ENCODE measurements around the gene MET. TPM values are rescaled to one million over a fixed set of nuclear protein-coding genes. Genes with fewer than 3 reads are reported as not detected.
"Not testable (repeated sequence)": the region's sequence is repeated elsewhere in the genome, so short reads cannot be mapped to it uniquely, and the experiment has no call there.

Gene MET
- total RNA-seq, 1 donor from 2014 or later = 15.2 TPM

DNA sequence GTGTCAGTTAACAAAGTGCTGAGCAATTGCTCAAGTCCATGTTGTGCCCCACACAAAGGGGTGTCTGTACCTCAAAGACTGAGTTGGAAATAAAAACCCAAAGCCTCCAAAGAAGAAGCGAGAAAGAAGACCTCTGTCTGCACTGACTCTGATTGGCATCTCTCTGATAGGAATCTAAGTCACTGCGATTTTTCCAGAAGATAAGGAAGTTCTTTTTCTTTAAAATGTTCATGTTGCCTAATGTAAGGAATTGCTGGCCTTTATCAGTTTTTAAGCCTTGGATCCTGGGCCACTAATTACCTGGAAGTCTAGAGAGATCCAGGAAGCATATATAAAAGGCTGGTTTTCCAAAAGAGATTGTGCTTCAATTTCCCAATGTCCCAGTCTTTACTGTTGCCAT, 24.1 kb upstream of the MET start:
- no peak overlapping the region for H3K4me3 ChIP-seq
- no peak for DNase-seq (ENCODE audit: extremely low spot score in 2 of 2)
- no peaks in the 10 kb centered on the region for H3K4me1 ChIP-seq
- H3K27me3 ChIP-seq = no peaks in the 10 kb centered on the region
- H3K36me3 ChIP-seq = no peaks in the 10 kb centered on the region
- no peak overlapping the region for H3K27ac ChIP-seq
- TF ChIP-seq POLR2A (IDR thresholded peaks at IDR 0.05) (no peak), POLR2AphosphoS5 (IDR thresholded peaks at IDR 0.05; ENCODE audit: insufficient read depth in 1 of 2, low read depth in 1 of 2) (no peak)
- TF ChIP-seq, protein P1, sequence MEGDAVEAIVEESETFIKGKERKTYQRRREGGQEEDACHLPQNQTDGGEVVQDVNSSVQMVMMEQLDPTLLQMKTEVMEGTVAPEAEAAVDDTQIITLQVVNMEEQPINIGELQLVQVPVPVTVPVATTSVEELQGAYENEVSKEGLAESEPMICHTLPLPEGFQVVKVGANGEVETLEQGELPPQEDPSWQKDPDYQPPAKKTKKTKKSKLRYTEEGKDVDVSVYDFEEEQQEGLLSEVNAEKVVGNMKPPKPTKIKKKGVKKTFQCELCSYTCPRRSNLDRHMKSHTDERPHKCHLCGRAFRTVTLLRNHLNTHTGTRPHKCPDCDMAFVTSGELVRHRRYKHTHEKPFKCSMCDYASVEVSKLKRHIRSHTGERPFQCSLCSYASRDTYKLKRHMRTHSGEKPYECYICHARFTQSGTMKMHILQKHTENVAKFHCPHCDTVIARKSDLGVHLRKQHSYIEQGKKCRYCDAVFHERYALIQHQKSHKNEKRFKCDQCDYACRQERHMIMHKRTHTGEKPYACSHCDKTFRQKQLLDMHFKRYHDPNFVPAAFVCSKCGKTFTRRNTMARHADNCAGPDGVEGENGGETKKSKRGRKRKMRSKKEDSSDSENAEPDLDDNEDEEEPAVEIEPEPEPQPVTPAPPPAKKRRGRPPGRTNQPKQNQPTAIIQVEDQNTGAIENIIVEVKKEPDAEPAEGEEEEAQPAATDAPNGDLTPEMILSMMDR (IDR thresholded peaks at IDR 0.05) = no peak
- H3K9me3 ChIP-seq = no peaks in the 10 kb centered on the region
- intact Hi-C loops (cut with DNase I) = no loop called here

GRCh38 chr7:116650436-116650835, 21.6 kb upstream of the MET start:
- Histone ChIP-seq H3K9me3 (no peaks in the 10 kb centered on the region), H3K27ac (no peak overlapping the region), H3K4me1 (no peaks in the 10 kb centered on the region), H3K36me3 (no peaks in the 10 kb centered on the region), H3K27me3 (no peaks in the 10 kb centered on the region), H3K4me3 (no peak overlapping the region)
- TF ChIP-seq POLR2A (IDR thresholded peaks at IDR 0.05) (no peak), POLR2AphosphoS5 (IDR thresholded peaks at IDR 0.05; ENCODE audit: insufficient read depth in 1 of 2, low read depth in 1 of 2) (no peak)
- TF ChIP-seq, protein P1 (IDR thresholded peaks at IDR 0.05) = no peak
- no peak for DNase-seq (ENCODE audit: extremely low spot score in 2 of 2)
- intact Hi-C loops (cut with DNase I) = no loop called here

GRCh38 chr7:116652793-116653192, 19.2 kb upstream of the MET start:
- H3K36me3 ChIP-seq = no peaks in the 10 kb centered on the region
- H3K9me3 ChIP-seq = no peaks in the 10 kb centered on the region
- H3K4me1 ChIP-seq = no peaks in the 10 kb centered on the region
- no peak overlapping the region for H3K4me3 ChIP-seq
- intact Hi-C loops (cut with DNase I) = no loop called here
- TF ChIP-seq POLR2A (IDR thresholded peaks at IDR 0.05) (no peak), POLR2AphosphoS5 (IDR thresholded peaks at IDR 0.05; ENCODE audit: insufficient read depth in 1 of 2, low read depth in 1 of 2) (no peak)
- TF ChIP-seq, protein P1 (IDR thresholded peaks at IDR 0.05) = no peak
- H3K27me3 ChIP-seq = no peaks in the 10 kb centered on the region
- DNase-seq (ENCODE audit: extremely low spot score in 2 of 2) = no peak
- H3K27ac ChIP-seq = peak overlapping the region; percentile 32

GRCh38 chr7:116653204-116653603, 18.8 kb upstream of the MET start:
- Histone ChIP-seq H3K4me3 (no peak overlapping the region), H3K36me3 (no peaks in the 10 kb centered on the region), H3K27me3 (no peaks in the 10 kb centered on the region), H3K27ac (peak overlapping the region; percentile 32), H3K9me3 (no peaks in the 10 kb centered on the region), H3K4me1 (no peaks in the 10 kb centered on the region)
- TF ChIP-seq POLR2A (IDR thresholded peaks at IDR 0.05) = no peak
- peak in 1 of 2 donors; percentile 53 for TF ChIP-seq POLR2AphosphoS5 (IDR thresholded peaks at IDR 0.05; ENCODE audit: insufficient read depth in 1 of 2, low read depth in 1 of 2)
- TF ChIP-seq, protein P1 (IDR thresholded peaks at IDR 0.05) = no peak
- intact Hi-C loops (cut with DNase I) = no loop called here
- no peak for DNase-seq (ENCODE audit: extremely low spot score in 2 of 2)

- no peak overlapping the region for H3K4me3 ChIP-seq
- TF ChIP-seq, protein P1 (IDR thresholded peaks at IDR 0.05) = no peak
- TF ChIP-seq POLR2A (IDR thresholded peaks at IDR 0.05) (no peak), POLR2AphosphoS5 (IDR thresholded peaks at IDR 0.05; ENCODE audit: insufficient read depth in 1 of 2, low read depth in 1 of 2) (no peak)
- no peak overlapping the region for H3K27ac ChIP-seq
- H3K4me1 ChIP-seq = no peaks in the 10 kb centered on the region
- intact Hi-C loops (cut with DNase I) = no loop called here
- no peak for DNase-seq (ENCODE audit: extremely low spot score in 2 of 2)
- no peaks in the 10 kb centered on the region for H3K36me3 ChIP-seq
- H3K9me3 ChIP-seq = no peaks in the 10 kb centered on the region
- H3K27me3 ChIP-seq = no peaks in the 10 kb centered on the region
These were observed 18.4 kb upstream of the MET start for GRCh38 chr7:116653646-116654045.

- intact Hi-C loops (cut with DNase I); H3K36me3 ChIP-seq; H3K4me3 ChIP-seq; DNase-seq (ENCODE audit: extremely low spot score in 2 of 2); H3K27me3 ChIP-seq; H3K27ac ChIP-seq; H3K4me1 ChIP-seq; H3K9me3 ChIP-seq: not testable (repeated sequence)
These were observed 12.7 kb upstream of the MET start for GRCh38 chr7:116659248-116659647.
